PFSK-1 (cell line): ENCODE results near the gene SOCS7.

ENCODE experiments used
- FOXP2 ChIP-seq: optimal IDR thresholded peaks from 2 replicates; pipeline ENCODE3; 2011; ENCODE audit warnings: borderline replicate concordance, control low read depth, inconsistent platforms; ENCODE audit not compliant: insufficient read depth; ENCODE audit errors: extremely low read length, extremely low read depth
- POLR2AphosphoS5 ChIP-seq: IDR thresholded peaks from 2 replicates; pipeline ENCODE4 v1.6.1; 2012; ENCODE audit warnings: low read depth, mild to moderate bottlenecking, control low read depth, low read length, moderate library complexity
- REST ChIP-seq, 2 experiments: IDR thresholded peaks; 2 replicates each; pipeline versions ENCODE4 v1.6.1 to v1.8.0; 2011 to 2012; ENCODE audit warnings: low read depth in 2 of 2, low read length in 2 of 2, control low read depth in 1 of 2, inconsistent platforms in 1 of 2, mild to moderate bottlenecking in 1 of 2, moderate library complexity in 1 of 2; ENCODE audit not compliant: insufficient read depth in 1 of 2
- SIN3A ChIP-seq: IDR thresholded peaks from 2 replicates; pipeline ENCODE4 v1.6.1; 2012; ENCODE audit warnings: mild to moderate bottlenecking, low read length, moderate library complexity, borderline replicate concordance; ENCODE audit not compliant: insufficient read depth

GRCh38 chr17:38328620-38329019, 23.0 kb upstream of the SOCS7 start:
- TF ChIP-seq POLR2AphosphoS5: no peak
- TF ChIP-seq REST (IDR thresholded peaks at IDR 0.05; ENCODE audit: insufficient read depth in 1 of 2, low read depth in 2 of 2, low read length in 2 of 2): no peak
- no peak for TF ChIP-seq SIN3A
- TF ChIP-seq FOXP2: no peak
